Epithelial cell of proximal tubule (primary cell): ENCODE data around the gene PTPRA. TPM values are rescaled to one million over a fixed set of nuclear protein-coding genes. Genes with fewer than 3 reads are reported as not detected.

Experiments
- DNase-seq: peaks from one replicate; pipeline ENCODE4 v3.0.0-alpha.2; 2011; ENCODE audit warnings: low read depth
- H3K4me3 ChIP-seq: 2 replicates; pipeline ENCODE4 v1.5.1; 2011; ENCODE audit warnings: low read depth, mild to moderate bottlenecking, low read length
- total RNA-seq: library from RNA; depleted of rRNA; stranded (reverse); fragments of >200 nt; gene quantifications from 2 replicates; pipeline ENCODE4 v1.2.3, GENCODE V29; 2015
- TF ChIP-seq, protein P1 (sequence below): conservative IDR thresholded peaks from 2 replicates; pipeline ENCODE4 v1.5.1; 2012; ENCODE audit warnings: low read depth, mild to moderate bottlenecking, low read length

PTPRA gene
- total RNA-seq, 1 donor from 2014 or later = 40.8 TPM

DNA sequence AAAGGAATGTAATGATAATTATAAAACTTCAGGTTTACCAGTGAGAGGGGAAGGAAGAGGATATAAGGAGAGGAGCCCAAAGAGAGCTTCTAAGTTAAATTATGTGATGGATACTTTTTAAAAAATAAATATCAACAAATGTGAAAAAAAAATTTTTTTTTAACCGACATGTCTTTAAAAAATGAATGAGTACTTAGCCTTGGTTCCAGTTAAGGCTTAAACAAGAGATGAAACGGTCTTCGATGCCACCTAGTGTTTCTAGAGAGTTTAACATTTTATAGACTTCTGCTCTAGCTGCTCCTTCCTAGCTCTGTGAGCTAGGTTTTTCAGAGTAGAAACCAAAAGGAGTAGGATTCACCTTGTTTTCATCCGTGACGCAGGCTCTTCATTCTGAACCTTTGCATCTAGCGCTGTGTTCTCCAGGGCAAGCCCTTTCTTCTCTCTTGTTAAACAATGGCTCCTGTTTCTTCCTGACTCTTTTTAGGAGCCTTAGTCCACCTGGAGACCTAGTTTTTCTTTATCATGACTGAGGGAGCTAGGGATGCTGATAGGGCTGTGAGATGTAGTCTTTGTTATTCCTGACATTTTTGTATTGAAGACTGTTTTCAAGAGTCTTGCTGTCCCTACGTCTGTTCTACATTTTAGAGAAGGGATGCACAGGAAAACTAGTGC, 127.7 kb downstream of the PTPRA start:
- DNase-seq = peak; percentile 22
- TF ChIP-seq, protein P1, sequence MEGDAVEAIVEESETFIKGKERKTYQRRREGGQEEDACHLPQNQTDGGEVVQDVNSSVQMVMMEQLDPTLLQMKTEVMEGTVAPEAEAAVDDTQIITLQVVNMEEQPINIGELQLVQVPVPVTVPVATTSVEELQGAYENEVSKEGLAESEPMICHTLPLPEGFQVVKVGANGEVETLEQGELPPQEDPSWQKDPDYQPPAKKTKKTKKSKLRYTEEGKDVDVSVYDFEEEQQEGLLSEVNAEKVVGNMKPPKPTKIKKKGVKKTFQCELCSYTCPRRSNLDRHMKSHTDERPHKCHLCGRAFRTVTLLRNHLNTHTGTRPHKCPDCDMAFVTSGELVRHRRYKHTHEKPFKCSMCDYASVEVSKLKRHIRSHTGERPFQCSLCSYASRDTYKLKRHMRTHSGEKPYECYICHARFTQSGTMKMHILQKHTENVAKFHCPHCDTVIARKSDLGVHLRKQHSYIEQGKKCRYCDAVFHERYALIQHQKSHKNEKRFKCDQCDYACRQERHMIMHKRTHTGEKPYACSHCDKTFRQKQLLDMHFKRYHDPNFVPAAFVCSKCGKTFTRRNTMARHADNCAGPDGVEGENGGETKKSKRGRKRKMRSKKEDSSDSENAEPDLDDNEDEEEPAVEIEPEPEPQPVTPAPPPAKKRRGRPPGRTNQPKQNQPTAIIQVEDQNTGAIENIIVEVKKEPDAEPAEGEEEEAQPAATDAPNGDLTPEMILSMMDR = peak; percentile 70

DNA sequence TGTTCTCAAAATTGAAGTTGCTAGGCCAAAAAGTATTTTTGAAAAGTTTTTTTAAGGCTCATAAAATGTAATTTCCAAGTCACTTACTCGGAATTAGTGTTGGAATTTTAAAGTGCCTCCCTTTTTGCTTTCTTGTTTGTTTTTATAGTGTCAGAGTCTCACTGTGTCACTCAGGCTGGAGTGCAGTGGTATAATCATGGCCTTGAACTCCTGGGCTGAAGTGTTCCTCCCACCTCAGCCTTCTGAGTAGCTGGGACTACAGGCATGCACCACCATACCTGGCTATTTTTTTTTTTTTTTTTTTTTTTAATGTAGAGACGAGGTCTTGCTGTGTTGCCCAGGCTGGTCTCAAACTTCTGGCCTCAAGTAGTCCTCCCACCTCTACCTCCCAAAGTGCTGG, 130.1 kb downstream of the PTPRA start:
- TF ChIP-seq, protein P1 = no peak
- no peak for DNase-seq

More for the DNA sequence above, 127.7 kb downstream of the PTPRA start:
- no peak overlapping the region for H3K4me3 ChIP-seq

DNA sequence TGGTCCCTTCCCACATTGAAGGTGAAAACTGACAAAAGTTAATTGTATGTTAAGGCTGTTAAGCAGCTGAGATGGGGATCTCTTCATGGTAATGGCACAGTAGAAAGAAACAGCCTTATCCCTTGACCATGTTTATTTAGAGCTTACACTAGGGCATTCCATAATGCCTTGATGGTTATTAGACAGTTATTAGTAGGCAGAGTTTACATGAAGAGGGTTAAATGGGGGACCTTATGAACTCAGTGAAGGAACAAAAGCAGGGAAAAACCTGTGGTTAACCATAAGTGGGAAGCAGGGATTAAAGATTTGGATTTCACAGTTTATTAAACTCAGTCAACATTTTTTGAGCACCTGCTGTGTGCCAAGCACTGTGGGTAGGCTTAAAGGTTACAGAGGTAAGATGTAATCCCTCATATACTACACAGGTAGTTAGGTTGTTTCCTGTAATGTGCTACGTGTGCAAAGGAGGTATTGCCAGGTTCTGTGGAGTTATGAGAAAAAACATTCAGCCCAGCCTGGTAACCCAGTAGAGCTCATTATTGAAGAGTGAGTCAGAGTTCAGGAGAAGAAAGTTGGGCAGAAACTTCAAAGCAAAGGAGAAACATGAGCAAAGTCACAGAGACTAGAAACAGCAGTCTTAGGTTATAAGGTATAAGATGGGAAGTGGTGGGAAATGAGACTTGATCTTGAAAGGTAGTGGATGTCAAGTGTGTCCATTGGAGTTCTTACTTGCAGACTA, 137.9 kb downstream of the PTPRA start:
- peak; percentile 32 for DNase-seq
- TF ChIP-seq, protein P1 = no peak

More for the DNA sequence above, 130.1 kb downstream of the PTPRA start:
- H3K4me3 ChIP-seq = no peak overlapping the region

DNA sequence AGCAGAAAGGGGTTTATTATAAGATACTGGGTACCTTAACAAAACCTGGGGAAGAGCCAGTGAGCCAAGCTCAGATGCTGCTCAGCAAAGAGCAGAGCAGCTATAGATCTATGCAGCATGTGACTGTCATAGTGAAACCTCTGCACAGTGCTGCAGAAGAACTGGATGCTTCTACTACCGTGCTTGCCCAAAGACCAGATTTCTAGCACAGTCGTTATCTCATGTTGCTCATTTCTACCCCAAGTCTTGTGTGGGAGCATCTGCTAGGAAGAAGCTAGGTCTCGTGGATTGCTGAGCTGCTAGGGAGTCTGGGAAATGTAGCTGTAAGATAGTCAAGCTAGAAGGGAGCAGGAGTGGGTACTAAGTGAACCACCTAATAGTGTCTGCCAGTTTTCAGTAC, 138.5 kb downstream of the PTPRA start:
- H3K4me3 ChIP-seq = no peak overlapping the region
- TF ChIP-seq, protein P1 = no peak
- DNase-seq = no peak

More for the DNA sequence above, 137.9 kb downstream of the PTPRA start:
- no peak overlapping the region for H3K4me3 ChIP-seq

DNA sequence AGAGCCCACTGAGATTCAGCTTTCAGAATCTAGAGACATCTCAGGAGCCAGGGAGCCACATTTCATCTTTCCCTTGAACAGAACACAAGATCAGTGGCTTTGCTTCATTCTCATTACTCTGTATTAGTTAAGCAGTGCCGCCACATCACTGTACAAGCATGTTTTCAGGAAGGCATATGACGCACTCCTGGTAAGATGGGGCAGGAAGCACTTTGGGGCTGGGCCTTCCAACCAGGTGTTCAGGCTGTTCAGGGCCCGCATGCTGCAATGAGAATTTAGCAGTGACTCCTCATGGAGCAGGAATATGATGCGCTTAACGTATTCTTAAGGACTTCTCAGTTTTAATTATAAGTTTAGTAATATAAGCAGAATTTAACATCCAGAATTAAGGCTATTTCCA, 140.5 kb downstream of the PTPRA start:
- TF ChIP-seq, protein P1 = no peak
- no peak for DNase-seq

DNA sequence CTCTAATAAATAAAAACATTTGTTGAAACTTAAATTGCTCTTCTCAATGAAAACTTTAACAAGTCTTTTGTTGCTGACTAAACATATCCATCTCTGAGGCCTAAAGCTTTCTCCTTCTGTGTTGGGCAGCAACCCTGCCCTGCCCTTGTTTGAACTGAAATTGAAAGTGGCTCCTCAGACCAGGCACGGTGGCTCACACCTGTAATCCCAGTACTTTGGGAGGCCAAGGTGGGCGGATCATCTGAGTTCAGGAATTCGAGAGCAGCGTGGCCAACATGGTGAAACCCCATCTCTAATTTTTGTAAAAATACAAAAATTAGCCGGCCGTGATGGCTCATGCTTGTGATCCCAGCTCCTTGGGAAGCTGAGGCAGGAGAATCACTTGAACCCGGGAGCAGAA, 140.9 kb downstream of the PTPRA start:
- DNase-seq = no peak
- TF ChIP-seq, protein P1 = no peak
- no peak overlapping the region for H3K4me3 ChIP-seq

More for the DNA sequence above, 140.5 kb downstream of the PTPRA start:
- no peak overlapping the region for H3K4me3 ChIP-seq
